Measurements from ENCODE around the gene FAM8A1.
A peak's percentile ranks its signal among the peaks of the same experiment; 100 is the strongest.
"Not testable (repeated sequence)": the region's sequence is repeated elsewhere in the genome, so short reads cannot be mapped to it uniquely, and the experiment has no call there.

Gene FAM8A1, protein sequence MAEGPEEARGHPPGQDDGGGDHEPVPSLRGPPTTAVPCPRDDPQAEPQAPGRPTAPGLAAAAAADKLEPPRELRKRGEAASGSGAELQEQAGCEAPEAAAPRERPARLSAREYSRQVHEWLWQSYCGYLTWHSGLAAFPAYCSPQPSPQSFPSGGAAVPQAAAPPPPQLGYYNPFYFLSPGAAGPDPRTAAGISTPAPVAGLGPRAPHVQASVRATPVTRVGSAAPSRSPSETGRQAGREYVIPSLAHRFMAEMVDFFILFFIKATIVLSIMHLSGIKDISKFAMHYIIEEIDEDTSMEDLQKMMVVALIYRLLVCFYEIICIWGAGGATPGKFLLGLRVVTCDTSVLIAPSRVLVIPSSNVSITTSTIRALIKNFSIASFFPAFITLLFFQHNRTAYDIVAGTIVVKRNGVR

DNA sequence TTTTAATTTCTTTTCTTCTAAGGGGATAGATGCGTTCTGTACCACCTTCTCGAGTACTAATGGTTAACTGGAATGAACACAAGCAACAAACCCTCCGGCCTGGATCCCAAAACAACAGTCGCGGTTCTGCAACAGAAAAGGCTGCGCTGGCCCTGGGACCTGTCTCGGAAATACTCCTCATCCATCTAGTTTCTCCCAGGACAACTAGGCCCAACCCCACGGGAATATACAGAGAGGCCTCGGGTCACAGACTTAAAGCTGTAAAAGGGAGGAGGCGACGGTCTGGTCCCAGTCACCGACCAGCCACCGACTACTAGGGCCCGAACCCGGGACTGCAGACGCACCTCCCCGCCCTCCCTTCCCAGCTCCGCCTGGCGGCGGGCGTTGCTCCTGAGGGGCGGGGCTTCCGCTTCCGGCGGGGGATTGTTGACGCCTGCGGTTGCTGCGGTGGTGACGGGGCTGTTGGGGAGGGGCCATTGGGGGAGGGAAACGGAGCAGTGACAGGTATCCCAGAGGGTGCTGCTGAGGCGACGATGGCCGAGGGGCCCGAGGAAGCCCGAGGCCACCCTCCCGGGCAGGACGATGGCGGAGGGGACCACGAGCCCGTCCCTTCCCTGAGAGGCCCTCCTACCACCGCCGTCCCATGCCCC lies at the start of gene FAM8A1:
Gene FAM8A1 (plus strand): TSS at position 426 of the 650 bp plus-strand sequence. CDS start 108 bp downstream, at position 534.
- DNase-seq, result peak; percentile 96

DNA sequence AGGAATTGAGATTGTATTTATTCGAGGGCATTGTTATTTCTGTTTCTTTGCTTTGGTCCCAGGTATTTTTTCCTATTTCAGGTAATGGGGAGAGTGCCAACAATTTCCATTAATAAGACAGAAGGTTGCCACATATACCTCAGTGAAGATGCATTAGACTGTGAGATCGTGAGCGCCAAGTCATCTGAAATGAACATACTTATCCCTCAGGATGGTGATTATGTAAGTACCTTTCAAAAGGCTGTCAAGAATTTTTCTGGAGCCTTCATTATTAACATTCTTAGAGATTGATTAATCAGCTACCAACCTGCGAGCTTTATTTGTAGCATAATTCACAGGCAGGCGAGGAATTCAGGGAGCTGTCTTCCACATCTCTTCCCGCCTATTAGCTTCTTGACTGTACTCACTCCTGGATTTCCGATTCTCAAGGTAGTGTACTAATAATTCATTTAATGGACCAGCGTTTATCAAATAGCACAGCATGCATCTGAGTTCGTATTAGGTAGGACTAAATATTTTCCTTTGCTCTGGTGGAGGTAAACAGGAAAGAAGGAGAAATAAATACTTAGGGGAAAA lies 48.6 kb upstream of the FAM8A1 start:
- no peak for DNase-seq

DNA sequence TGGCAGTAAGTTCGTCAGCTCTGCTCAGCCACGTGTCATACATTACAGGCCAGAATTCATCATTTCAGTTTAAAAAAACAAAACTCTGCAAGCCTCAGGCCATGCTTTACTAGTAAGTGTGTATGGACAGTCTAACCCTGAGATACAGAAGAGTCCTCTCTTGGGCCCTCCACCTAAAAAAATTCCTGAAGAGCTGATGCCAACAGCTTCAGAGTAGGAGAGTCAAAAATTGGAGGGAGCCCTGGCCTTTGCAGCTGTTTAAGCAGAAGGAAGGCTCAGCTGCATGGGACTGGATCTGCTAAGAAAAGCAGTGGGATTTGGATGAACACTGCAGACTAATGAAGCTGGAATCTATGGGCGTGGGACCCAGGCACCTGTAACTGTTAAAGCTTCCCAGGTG lies 47.2 kb upstream of the FAM8A1 start:
- no peak for DNase-seq

DNA sequence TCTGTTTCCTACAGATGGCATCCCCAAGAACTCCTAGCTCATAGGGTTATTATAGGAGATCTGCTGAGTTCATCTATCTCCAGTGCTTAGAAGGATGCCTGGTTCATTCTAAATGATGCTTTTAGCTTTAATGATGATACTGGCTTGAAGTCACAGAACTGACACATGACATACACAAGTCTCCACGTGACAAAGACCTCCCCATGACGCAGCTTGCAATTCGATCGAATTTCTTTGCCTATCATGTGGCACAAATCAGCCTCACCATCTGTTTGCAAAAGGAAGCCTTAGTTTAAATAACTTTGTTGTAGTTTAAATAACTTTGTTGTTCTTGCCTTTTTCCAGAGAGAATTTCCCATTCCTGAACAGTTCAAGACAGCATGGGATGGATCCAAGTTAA lies 44.1 kb upstream of the FAM8A1 start:
- no peak for DNase-seq

DNA sequence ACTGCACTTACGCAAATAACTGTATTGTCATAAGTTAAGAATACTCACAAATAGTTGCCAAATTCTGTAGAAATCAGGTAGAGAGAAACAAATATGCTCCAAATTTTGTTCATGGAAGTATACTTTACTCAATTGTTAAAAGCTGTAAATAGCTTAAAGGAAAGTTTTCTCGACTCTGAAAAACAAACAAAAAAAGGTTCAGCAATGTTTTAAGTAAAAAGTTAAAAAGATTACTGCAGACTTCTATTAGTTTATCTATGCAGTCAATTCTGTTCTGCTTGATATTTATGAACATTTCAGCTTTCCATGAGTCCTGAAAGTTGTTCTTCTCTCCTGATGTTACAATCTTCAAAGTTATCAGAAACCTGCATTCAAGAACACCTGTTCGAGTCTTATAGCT lies 37.5 kb upstream of the FAM8A1 start:
- no peak for DNase-seq

DNA sequence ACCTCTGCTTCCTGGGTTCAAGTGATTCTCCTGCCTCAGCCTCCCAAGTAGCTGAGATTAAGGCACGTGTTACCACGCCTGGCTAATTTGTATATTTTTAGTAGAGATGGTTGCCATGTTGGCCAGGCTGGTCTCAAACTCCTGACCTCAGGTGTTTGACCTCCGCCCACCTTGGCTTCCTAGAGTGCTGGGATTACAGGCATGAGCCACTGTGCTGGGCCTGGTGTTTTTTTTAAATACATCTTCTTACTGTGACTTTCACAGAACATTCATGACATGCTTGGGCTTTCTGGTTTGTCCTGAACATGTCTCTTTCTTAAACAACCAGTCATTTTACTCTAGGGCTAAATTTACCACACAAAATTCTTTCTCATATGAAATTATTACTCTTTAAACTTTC lies 34.7 kb upstream of the FAM8A1 start:
- DNase-seq, result no peak

DNA sequence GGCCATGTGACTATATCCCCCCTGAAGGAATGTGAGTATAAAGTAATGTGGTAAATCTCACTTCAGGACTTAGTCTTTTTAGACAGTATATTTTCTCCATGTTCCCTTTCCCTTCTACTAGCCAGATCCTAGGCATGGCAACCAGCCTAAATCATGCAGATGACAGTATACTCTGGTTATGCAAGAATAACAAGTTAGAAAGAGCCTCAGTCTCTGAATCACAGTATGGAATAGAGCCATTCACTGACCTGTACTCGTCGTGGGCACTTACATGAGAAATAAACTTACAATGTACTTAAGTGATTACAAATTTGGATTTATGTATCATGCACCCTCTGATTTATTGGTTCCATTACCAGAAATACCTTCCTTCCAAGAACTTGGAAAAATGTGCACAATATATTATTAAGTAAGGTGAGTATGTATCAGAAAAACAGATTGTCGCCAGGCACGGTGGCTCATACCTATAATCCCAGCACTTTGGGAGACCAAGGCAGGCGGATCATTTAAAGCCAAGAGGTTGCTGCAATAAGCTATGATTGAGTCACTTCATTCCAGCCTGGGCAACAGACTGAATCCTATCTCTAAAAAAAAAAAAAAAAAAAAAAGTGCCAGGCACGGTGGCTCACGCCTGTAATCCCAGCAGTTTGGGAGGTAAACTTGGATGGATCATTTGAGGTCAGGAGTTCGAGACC lies 25.1 kb upstream of the FAM8A1 start:
- no peak for DNase-seq

DNA sequence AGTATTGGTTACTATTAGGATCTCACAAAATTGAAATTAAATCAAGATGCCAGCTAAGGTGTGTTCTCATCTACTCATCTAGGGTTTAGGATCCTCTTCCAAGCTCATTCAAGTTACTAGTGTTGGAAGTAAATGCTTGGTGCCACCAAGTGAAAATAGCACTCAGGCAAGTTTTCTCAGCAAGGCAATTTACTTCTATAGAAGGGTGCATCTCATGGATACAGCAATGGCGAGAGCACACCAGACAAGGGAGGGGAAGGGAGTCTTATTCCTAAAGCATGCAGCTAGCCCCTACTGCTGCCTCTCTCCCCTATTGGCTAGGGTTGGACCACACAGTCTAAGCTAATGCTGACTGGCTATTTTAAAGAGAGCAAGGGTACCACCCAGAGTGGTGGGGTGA lies 23.0 kb upstream of the FAM8A1 start:
- DNase-seq, result no peak

DNA sequence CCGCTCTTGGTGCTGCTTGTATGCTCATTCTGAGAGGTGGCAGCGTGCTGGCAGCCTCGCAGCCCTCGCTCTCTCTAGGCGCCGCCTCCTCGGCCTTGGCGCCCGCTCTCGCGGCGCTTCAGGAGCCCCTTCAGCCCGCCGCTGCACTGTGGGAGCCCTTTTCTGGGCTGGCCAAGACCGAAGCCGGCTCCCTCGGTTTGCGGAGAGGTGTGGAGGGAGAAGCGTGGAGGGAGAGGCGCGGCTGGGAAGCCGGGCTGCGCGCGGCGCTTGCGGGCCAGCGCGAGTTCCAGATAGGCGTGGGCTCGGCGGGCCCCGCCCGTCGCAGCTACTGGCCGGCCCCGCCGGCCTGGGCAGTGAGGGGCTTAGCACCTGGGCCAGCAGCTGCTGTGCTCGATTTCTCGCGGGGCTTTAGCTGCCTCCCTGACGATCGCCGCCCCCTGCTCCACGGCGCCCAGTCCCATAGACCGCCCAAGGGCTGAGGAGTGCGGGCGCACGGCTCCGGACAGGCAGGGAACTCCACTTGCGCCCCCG lies 19.5 kb upstream of the FAM8A1 start:
- no peak for DNase-seq

DNA sequence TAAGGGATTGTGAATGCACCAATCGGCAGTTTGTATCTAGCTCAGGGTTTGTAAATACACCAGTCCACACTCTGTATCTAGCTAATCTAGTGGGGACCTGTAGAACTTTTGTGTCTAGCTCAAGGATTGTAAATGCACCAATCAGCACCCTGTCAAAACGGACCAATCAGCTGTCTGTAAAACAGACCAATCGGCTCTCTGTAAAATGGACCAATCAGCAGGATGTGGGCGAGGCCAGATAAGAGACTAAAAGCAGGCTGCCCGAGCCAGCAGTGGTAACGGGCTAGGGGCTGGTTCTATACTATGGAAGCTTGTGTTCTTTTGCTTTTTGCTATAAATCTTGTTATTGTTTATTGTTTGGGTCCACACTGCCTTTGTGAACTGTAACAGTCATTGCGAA lies 18.8 kb upstream of the FAM8A1 start:
- not testable (repeated sequence) for DNase-seq

DNA sequence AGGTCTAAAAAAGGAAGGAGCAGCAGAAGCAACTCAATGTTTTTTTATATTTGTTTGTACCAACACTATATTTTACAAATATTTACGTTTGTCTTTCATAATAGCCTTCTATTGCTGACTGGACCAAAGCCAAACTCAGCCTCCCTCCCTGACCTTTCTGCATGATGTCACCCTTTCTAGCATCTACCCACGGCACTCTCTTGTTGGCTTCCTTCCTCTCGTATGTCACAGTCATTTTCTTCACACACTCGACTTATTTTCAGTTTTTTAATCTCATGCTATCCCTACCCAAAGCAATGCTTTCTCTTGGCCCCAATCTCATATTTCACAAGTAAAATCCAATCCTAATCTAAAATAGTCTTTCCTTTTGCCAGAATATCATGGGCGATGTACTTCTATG lies 16.3 kb upstream of the FAM8A1 start:
- peak; percentile 40 for DNase-seq

DNA sequence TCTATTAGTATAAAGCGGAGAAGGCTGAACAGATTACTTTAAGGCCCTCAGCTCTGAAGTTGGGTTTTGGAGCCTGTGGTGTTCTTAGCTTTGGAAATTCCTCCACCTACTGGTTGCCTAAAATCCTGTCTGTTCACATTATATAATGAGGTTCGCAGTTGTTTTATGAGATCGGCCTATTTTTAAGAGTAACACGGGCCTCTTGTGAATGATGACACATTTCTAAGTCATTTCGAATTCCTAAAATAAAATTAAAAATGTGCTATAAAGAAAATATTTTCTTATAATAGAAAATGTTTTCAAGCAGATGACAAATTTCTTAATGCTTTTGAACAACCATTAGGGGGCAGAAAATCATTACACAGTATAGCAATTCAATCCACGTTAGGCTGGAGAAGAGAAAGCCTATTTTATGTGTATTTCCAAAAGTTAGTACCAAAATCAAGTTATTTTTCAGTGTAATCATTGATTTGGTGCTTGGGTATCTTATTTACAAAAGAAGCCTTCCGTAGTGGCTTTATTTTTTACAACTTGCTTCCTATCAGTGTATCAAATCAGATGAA lies 15.8 kb upstream of the FAM8A1 start:
- DNase-seq, result peak; percentile 78

DNA sequence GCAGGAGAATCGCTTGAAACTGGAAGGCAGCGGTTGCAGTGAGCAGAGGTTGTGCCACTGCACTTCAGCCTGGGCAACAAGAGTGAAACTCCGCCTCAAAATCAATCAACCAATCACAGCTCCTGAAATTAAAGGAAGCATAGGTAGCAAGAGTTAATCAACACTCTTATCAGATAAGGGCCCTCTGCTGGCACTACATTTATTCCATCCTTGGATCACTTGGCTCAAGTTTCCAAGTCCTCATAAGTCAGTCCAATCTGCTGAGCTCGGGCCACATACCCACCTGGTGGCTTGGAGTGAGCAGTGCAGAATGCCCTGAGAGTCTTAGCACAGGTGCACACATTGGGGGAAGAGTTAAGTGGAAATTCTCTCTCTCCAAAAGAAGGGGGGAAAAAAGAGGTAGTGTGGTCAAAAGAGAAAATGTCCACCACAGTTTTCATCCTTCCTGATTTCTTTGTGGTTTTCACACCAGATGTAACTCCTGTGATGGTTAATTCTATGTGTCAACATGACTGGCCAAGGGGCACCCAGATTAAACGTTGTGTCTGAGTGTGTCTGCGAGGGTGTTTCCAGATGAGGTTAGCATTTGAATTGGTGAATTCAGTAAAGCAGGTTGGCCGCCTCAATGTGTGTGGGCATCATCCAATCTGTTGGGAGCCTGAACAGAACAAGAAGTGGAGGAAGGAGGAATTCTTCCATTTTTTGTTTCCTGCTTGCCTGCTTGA lies 14.2 kb upstream of the FAM8A1 start:
- DNase-seq, result peak; percentile 8

DNA sequence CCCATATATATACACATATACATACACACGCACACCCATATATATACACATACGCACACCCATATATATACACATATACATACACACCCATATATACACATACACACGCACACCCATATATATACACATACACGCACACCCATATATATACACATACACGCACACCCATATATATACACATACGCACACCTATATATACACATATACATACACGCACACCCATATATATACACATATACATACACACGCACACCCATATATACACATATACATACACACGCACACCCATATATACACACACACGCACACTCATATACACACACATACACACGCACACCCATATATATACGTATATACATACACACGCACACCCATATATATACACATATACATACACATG lies 13.5 kb upstream of the FAM8A1 start:
- not testable (repeated sequence) for DNase-seq

DNA sequence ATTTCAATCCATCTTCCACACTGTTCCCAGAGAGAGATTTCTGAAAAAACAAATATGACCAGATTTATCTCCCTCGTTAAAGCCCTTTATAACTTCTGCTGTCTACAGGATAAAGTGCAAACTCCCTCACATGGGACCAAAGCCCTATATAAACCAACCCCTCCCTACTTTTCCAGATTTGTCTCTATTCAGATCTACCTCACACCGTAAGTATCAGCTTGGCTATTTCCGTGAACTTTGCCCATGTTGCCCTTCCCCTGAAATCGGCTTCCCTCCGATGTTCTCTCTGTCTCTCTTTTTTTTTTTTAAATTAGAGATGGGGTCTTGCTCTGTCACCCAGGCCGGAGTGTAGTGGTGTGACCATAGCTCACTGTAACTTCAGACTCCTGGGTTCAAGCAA lies 12.1 kb upstream of the FAM8A1 start:
- no peak for DNase-seq

DNA sequence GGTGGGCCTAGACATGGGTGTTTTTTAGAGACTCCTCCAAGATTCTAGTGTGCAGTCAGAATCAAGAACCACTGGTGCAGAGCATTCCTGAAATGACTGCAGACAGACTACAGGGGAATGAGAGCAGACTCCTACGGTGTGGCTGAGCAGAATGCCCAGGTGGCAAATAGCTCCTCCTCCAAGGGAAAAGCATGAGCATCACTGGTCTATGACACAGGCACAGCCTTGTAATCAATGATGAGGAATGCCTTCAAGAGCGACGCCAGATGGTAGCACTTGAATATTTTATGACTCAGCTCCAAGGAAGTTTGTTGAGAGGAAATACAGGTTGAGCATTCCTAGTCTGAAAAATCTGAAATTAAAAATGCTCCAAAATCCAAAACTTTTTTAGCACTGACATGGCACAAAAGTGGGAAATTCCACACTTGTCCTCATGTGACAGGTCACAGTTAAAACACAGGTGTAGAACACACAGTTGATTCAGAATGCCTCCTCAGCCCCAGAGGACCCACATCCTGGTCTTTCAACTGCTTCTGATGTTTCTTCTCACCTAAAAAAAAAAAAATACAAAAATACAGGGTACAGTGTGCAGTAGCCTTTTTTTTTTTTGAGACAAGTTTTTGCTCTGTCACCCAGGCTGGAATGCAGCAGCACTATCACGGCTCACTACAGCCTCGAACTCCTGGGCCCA lies 10.6 kb upstream of the FAM8A1 start:
- DNase-seq, result no peak

DNA sequence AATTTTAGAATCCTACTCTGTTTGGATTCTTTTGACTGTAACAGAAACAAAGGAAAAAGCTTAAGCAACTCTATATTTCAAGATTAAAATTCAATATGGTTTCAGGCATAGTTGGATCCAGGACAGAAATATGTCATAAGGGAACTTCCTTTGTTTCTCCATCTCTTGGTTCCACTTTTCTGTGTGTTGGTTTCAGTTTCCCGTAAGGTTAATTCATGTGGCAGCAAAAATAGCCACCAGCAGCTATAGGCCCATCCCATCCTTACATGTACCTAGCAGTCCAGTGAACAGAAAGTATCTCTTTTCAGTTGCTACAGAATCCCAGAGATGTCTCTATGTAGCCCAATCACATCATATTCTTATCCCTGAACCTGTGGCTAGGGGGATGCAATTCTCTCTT lies 8.8 kb upstream of the FAM8A1 start:
- no peak for DNase-seq

DNA sequence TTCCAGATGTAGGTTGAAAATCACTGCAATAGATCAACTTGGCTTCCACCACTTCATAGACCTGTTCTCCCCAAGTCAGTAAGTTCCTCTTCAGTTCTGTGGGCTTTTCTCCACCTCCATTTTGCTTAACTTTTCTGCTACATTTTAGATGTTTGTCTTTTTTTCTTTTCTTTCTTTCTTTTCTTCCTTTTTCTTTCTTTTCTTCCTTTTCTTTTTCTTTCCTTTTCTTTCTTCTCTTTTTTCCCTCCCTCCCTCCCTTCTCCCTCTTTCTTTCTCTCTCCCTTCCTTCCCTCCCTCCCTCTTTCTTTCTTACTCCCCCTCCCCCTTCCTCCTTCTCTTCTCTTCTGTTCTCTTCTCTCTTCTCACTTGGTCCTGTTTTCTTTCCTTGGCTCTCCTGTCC lies 6.9 kb upstream of the FAM8A1 start:
- no peak for DNase-seq

DNA sequence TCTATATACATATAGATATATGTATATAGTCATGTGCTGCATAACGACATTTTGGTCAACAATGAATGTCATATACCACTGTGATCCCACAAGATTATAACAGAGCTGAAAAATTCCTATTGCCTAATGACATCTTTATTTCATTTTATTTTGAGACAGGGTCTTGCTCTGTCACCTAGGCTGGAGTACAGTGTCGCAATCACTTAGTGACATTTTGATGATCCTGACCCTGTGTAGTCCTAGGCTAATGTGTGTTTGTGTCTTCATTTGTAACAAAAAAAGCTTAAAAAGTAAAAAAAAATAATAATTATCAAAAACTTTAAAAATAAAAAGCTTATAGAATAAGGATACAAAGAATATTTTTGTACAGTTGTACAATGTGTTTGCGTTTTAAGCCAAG lies 4.0 kb upstream of the FAM8A1 start:
- DNase-seq, result no peak

DNA sequence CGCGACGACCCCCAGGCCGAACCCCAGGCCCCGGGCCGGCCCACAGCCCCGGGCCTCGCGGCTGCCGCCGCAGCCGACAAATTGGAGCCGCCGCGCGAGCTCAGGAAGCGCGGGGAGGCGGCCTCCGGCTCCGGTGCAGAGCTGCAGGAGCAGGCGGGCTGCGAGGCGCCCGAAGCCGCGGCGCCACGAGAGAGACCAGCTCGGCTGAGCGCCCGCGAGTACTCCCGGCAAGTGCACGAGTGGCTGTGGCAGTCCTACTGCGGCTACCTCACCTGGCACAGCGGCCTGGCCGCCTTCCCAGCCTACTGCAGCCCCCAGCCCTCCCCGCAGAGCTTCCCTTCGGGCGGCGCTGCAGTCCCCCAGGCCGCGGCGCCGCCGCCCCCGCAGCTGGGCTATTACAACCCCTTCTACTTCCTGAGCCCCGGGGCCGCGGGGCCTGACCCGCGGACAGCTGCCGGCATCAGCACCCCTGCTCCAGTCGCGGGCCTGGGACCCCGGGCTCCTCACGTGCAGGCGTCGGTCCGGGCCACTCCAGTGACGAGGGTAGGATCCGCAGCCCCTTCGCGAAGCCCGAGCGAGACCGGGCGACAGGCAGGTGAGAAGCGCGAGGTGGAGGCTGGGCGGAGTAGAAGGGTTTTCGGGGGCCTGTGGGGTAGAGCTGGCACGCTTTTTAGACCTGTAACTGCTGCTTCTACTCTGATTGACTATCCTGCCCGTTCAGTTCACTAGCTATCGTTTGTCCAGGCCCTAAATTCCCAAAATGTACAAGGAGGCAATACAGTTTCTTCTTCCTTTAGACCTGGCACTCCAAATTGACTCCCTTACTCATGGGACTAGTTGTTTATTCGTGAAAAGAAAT lies 654 bp downstream of the FAM8A1 start:
- DNase-seq, result peak; percentile 41

DNA sequence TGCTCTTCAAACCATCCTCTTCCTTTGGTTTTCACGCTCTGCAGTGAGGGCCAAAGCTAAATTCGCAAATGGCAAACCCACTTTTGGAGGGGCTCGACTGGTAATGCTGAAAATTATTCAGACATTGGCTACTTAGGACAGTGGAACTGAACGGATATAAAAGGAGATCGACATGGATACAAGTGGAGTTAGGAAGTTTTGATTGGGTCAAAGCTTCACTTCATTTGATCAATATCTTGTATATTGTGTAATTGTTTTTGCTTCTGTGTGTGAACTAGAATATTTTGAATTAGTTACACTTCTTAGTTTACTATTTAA lies 1.2 kb downstream of the FAM8A1 start:
- no peak for DNase-seq

Measured in NCI-H345 (cell line).